GM19452 (cell line): ENCODE results near the gene SETD2.
"Not testable (repeated sequence)": the region's sequence is repeated elsewhere in the genome, so short reads cannot be mapped to it uniquely, and the experiment has no call there.

Experiments
- ATAC-seq: cut with Tn5 transposase; IDR thresholded peaks from one replicate; pipeline ENCODE4 v1.9.1; 2021; ENCODE audit not compliant: unreplicated experiment

Gene SETD2

GRCh38 chr3:47102081-47102600, 61.8 kb downstream of the SETD2 start:
- ATAC-seq = no peak

DNA sequence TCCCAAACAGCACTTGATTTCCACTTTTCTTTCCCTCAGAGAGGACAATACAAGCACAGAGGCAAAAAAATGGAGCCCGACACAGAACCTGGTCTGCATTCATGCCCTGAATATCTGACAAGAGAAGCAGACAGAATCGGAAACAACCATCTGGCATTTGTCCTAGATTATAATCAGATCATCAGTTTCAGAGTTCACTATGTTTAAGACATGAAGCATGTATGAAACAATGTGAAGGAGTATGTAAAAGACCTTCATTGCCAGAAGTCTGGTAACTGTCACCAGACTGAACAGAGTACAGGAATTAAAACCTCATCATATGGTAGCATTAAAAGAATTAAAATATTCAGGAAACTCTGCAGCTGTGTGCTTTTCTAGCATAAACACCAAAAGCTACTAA, 65.0 kb downstream of the SETD2 start:
- ATAC-seq = no peak

DNA sequence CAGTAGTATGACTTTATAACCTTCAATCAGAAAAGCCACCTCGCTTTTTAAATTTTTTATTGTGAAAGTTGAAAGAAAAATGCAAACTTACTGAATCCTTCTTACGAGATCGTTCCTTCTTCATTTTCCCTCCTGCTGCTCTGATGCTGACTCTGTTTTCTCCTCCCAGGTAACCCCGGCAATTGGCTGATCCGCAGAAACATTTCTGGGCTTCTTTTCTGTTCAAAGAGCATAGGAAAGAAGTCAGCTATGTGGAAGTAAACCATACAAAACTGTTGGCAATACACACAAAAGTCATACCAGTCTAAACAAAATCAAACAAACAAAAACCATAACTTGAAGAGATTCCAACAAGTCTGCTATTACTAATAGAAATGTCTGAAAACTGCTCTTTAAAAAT, 66.0 kb downstream of the SETD2 start:
- no peak for ATAC-seq

- ATAC-seq = no peak
Measured at GRCh38 chr3:47096959-47097358, 67.0 kb downstream of the SETD2 start.

DNA sequence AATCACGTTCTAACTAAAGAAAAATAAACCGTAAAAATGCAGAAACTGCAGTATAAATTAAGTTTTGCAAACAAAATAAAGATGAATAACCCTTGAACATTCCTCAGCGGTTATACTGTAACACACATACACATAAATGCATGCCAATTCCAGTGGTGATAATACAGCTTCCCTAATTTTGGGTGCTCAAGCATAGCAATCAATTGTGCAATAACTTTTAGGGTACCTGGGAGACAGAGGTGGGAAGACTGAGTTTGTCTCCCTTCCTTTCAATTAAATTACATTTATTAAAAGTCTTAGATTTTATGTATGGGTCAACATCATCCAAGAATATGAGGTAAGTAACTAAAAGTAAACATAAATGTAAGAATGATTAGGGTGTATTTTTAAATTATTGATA, 71.8 kb downstream of the SETD2 start:
- ATAC-seq = no peak

GRCh38 chr3:47089630-47090029, 74.3 kb downstream of the SETD2 start:
- ATAC-seq = no peak

DNA sequence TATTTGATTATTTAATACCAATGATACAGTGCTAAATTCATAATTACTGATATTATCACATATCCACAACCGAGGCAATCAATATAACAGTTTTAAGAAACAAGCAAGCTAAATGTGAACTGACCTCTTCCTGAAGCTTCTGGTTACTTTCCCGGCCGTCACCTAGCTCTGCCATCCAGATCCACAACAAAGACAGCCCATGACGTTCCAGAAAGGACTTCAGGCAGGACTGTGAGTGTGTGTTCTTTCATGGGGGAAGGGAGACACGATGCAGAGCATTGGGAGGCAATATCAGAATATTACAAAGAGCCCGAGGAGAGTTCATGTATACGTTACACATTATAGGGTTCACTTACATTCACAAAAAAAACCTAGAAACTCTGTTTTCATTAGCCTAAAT, 77.8 kb downstream of the SETD2 start:
- ATAC-seq = no peak

- no peak for ATAC-seq
Measured at GRCh38 chr3:47083786-47084185, 80.1 kb downstream of the SETD2 start.

DNA sequence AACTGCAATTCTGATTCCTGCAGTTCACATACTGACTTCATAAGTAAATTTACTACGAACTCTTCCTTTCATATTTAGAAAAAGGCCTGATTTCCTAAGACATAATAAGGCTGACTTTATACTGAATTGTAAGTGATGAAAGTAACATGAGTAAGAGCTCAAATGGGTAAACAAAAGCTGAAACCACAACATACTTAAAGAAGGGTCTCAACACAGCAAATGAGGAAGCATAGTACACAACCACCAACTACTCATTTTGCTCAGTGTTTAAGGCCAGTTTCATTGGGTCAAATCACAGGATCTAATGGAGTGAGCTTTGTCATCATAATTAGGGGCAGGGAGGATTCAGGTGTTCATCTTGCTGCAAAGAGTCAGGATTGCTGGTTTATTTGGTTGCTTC, 81.4 kb downstream of the SETD2 start:
- no peak for ATAC-seq

- ATAC-seq = no peak
Measured at GRCh38 chr3:47079432-47079831, 84.5 kb downstream of the SETD2 start.

DNA sequence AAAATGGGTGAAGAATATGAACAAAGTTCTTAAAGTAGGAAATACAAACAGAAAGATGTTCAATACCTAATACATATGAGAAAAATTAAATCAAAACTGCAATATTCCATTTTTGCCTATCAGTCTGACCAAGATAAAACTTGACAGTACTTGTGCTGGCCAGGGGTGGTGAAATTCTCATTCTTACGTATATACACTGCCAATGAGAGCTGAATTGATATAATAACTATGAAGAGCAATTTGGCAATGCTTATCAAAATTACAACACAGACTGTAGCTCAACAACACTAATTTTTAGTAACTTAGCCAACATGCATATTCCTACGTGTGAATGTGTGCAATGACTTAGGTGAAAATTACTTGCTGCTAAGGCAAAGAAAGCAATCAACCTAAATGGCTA, 90.2 kb downstream of the SETD2 start:
- no peak for ATAC-seq

DNA sequence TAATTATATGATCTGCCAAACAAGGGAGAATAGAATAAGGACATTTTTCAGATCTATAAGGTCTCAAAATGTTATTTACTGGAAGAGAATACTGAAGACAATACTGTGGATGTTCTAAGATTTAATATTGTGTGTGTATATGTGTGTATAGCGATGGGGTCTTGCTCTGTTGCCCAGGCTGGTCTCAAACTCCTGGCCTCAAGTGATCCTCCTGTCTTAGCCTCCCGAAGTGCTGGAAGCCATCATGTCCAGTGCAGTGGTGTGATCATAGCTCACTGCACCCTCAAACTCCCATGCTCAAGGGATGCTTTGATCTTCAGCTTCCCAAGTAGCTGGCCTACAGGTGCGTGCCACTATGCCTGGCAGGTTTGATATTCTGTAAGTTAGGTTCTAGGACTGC, 93.1 kb downstream of the SETD2 start:
- no peak for ATAC-seq

DNA sequence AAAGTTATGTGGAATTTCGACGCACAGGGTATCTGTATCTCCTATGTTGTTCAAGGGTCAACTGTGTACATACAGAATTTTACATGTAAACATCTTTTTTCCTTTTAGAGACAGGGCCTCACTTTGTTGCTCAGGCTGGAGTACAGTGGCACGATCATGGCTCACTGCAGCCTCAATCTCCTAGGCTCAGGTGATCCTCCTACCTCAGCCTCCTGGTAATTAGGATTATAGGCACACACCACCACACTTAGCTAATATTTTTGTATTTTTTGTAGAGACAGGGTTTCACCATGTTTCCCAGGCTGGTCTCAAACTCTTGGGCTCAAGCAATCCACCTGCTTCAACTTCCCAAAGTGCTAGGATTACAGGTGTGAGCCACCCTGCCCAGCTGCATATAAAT, 97.7 kb downstream of the SETD2 start:
- ATAC-seq = not testable (repeated sequence)

DNA sequence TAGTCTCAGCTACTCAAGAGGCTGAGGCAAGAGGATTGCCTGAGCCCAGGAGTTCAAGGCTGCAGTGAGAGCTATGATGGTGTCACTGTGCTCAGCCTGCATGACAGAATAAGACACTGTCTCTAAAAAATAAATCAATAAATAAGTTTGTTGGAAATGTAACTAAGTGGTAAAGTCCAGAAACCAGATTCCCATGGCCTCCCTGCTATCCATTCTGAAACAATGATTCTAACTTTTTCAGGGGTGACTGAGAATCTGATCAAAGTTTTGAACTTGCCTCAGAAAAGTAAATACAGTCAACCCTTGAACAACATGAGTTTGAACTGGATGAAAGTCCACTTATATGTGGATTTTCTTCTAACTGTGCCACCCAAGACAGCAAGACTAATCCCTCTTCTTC, 98.2 kb downstream of the SETD2 start:
- no peak for ATAC-seq

DNA sequence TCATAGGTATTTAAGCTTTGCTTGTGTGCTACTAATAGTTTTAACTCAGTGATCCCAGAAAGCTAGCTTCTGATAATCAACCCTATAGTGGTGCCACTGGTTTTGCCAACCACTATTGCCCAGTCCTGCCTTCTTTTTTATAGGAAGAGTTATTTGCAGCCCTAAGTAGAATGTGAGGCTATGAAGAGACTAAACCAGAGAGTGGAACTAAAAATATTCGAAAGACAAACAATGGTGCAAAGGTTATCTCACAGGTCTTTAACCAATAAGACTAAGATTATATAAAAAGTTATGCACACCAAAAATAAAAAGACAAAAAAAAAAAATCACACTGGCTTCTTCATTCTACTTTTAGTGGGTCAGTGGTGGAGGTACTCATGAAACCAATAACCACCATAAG, 98.9 kb downstream of the SETD2 start:
- no peak for ATAC-seq

- no peak for ATAC-seq
Measured at GRCh38 chr3:47057212-47057671, 106.7 kb downstream of the SETD2 start.

DNA sequence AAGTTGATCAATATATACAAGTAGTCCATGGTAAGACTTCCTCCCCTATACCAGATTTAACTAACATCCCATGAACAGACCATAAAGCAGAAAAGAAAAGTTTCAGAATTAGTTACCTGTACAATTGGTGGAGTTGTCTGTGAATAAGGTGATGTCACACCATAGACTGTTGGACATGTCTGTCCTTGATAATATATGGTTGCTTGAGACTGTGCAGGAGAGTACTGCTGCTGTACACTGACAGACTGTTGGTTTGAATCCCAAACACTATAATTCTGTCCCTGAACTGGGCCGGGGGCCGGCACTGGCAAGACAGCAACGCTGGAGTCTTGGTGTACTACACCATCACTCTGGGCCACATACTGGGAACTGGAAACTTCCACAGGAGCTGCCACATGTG, 107.2 kb downstream of the SETD2 start:
- ATAC-seq = no peak

GRCh38 chr3:47054412-47054811, 109.5 kb downstream of the SETD2 start:
- no peak for ATAC-seq

DNA sequence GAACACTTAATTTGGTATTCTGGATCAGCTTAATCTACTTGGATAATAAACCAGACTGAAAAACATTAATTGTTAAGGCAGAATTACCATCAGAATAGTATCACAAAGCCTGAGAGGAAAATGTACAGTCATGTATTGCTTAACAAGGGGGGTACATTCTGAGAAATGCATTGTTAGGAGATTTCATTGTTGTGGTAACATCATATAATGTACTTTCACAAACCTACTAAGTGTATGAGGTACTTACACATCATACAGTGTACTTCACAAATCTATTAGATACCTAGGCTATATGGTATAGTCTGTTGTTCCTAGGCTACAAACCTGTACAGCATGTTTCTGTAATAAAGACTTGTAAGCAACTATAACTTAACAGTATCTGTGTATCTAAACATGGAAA, 116.2 kb downstream of the SETD2 start:
- no peak for ATAC-seq

DNA sequence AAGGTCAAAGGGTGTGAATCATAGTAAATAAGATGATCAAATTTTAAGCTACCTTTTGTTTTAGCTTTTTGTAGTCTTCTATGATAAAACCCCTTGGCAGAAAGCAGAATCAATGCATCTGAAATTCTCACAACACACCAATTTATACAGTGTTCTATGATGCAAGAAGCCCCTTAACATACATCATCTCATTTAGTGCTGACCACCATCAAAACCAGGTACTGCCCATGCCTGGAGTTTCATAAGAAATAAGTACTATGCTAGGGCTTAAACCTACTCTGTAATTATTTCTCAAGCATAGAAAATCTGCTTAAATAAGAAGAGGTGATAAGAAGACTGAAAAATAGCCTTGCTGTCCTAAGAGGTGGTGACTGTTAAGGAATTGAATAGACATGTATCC, 116.8 kb downstream of the SETD2 start:
- no peak for ATAC-seq

DNA sequence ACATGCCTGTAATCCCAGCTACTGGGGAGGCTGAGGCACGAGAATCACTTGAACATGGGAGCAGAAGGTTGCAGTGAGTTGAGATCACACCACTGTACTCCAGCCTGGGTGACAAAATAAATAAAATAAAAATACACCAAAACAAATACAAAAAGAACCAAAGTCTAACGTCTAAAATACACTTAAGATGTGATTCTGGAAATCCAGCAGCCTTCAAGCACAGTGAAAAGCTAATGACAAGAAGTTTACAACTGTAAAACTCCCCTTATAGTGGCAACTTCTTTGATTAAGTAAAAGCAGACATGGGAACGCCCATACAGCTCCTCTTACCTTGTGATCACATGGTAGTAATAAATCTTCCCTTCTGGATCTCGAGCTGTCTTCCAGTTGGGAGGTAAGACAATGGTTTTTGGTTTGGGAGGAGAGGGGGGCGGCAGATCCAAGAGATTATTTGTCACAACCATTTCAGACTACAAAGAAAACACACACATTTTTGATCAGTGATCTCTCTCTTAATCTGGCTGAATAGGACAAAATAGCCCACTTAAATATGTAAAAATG, 121.6 kb downstream of the SETD2 start:
- no peak for ATAC-seq

GRCh38 chr3:47041114-47041513, 122.8 kb downstream of the SETD2 start:
- no peak for ATAC-seq

DNA sequence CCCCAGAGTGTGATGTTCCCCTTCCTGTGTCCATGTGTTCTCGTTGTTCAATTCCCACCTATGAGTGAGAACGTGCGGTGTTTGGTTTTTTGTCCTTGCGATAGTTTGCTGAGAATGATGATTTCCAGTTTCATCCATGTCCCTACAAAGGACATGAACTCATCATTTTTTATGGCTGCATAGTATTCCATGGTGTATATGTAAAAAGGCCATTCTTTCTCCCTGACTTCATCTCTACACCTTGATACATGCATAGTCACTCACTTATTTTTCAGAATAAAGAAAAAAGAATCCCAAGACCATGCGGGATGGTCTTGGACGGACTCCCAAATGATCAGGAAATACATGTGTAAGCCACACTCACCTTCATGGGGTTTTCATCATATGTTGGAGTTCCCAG, 126.6 kb downstream of the SETD2 start:
- ATAC-seq = not testable (repeated sequence)
